Stomach (tissue), 4 donors: ENCODE data around the gene TDG.

Experiments
- POLR2A ChIP-seq, 4 donors: fragments of 450-650 bp; IDR thresholded peaks; one replicate each; pipeline ENCODE4 v1.6.1; 2016; ENCODE audit warnings: antibody characterized with exemption in 4 of 4, control low read depth in 2 of 4, mild to moderate bottlenecking in 1 of 4, moderate library complexity in 1 of 4
- TF ChIP-seq, protein P1 (sequence below), 7 experiments: fragments of 450-650 bp in 4 of 7; fragments of 200-600 bp in 3 of 7; sonication (generic) in 3 of 7; IDR thresholded peaks; one replicate each; pipeline ENCODE4 v1.5.1; 2016 to 2019; ENCODE audit warnings: antibody characterized with exemption in 7 of 7, control low read depth in 2 of 7, mild to moderate bottlenecking in 1 of 7

DNA sequence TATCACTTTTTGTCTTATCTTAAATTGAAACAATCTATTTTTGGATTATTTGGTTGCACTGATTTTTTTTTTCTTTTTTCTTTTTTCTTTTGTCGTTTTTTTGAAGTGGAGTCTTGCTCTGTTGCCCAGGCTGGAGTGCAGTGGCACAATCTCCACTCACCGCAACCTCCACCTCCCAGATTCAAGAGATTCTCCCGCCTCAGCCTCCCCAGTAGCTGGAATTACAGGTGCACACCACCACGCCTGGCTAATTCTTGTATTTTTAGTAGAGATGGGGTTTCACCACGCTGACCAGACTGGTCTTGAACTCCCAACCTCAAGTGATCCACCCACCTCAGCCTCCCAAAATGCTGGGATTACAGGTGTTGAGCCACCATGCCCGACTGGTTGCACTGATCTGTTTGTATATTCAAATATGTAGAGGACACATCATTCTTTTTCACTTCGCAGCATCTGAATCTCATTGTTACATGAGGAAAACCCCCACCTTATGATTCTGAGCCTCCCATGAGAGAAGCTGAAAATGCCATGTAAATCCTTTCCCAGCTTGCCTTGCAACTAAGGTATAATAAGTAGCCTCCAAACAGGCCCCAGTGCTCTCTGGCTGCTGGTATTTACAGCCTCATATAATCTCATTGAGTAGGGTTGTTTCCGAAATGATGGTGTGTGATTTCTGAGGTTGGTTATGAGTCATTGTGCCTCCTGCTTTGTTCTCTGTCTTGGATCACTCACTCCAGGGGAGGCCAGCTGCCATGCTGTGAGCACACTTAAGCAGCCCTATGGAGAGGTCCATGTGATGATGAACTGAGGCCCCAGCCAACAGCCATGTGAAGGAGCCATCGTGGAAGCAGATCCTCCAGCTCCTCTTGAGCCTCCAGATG lies 40.7 kb upstream of the TDG start:
- TF ChIP-seq, protein P1, sequence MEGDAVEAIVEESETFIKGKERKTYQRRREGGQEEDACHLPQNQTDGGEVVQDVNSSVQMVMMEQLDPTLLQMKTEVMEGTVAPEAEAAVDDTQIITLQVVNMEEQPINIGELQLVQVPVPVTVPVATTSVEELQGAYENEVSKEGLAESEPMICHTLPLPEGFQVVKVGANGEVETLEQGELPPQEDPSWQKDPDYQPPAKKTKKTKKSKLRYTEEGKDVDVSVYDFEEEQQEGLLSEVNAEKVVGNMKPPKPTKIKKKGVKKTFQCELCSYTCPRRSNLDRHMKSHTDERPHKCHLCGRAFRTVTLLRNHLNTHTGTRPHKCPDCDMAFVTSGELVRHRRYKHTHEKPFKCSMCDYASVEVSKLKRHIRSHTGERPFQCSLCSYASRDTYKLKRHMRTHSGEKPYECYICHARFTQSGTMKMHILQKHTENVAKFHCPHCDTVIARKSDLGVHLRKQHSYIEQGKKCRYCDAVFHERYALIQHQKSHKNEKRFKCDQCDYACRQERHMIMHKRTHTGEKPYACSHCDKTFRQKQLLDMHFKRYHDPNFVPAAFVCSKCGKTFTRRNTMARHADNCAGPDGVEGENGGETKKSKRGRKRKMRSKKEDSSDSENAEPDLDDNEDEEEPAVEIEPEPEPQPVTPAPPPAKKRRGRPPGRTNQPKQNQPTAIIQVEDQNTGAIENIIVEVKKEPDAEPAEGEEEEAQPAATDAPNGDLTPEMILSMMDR (IDR thresholded peaks at IDR 0.05) = no peak
- TF ChIP-seq POLR2A (IDR thresholded peaks at IDR 0.05) = no peak
